Muscle layer of colon (tissue), 2 donors: Measurements from ENCODE around the gene TRPM2.

ENCODE experiments used
- H3K27ac ChIP-seq: one replicate; pipeline ENCODE4 v1.7.0; 2013; ENCODE audit warnings: low read depth, mild to moderate bottlenecking, low read length, moderate library complexity
- H3K27me3 ChIP-seq, 2 donors: one replicate each; pipeline ENCODE4 v1.7.0; 2013; ENCODE audit warnings: low read length in 2 of 2, mild to moderate bottlenecking in 2 of 2; ENCODE audit not compliant: insufficient read depth in 2 of 2, control insufficient read depth in 1 of 2
- H3K36me3 ChIP-seq: one replicate; pipeline ENCODE4 v1.7.0; 2013; ENCODE audit warnings: mild to moderate bottlenecking, low read length; ENCODE audit not compliant: insufficient read depth
- H3K4me1 ChIP-seq: one replicate; pipeline ENCODE4 v1.7.0; 2013; ENCODE audit warnings: mild to moderate bottlenecking, low read length; ENCODE audit not compliant: insufficient read depth
- H3K4me3 ChIP-seq, 2 donors: one replicate each; pipeline ENCODE4 v1.7.0; 2013; ENCODE audit warnings: low read length in 2 of 2, low read depth in 1 of 2, mild to moderate bottlenecking in 1 of 2, moderate library complexity in 1 of 2
- H3K9ac ChIP-seq: one replicate; pipeline ENCODE4 v1.7.0; 2013; ENCODE audit warnings: low read length
- H3K9me3 ChIP-seq: one replicate; pipeline ENCODE4 v1.7.0; 2013; ENCODE audit warnings: mild to moderate bottlenecking, low read length
- donor health status: abdominal sarcoma.
- donor health status: Adenocarcinoma of cecum.

TRPM2 gene

GRCh38 chr21:44442266-44443125 is 89.1 kb downstream of the TRPM2 start:
- Histone ChIP-seq H3K9ac (no peak overlapping the region), H3K4me1 (peaks cover 17% of the 10 kb centered on the region), H3K9me3 (no peaks in the 10 kb centered on the region), H3K27ac (no peak overlapping the region), H3K36me3 (no peaks in the 10 kb centered on the region), H3K27me3 (no peaks in the 10 kb centered on the region), H3K4me3 (no peak overlapping the region)

DNA sequence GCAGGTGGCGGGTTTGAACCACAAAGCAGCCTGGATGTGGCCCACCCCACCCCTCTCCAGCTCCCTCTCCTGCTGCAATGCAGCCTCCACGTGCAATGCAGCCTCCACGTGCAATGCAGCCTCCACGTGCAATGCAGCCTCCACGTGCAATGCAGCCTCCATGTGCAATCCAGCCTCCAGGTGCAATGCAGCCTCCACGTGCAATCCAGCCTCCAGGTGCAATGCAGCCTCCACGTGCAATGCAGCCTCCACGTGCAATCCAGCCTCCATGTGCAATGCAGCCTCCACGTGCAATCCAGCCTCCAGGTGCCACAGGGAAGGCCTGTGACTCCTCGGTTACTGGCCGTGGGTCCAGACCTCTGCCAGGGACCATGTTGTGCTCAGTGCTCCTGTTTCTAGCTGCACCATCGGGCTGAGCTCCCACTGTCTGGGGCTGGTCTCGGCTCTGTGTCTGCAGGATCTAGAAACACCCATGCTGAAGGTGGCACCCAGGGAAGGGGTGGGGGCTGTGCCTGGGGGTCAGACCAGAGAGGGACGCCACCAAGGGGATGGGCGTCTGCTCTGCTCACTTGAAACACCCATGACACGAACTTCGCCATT is 90.0 kb downstream of the TRPM2 start:
- peaks cover 8% of the 10 kb centered on the region for H3K4me1 ChIP-seq
- H3K9ac ChIP-seq: no peak overlapping the region
- H3K36me3 ChIP-seq: no peaks in the 10 kb centered on the region
- no peak overlapping the region for H3K4me3 ChIP-seq
- H3K27ac ChIP-seq: no peak overlapping the region
- no peaks in the 10 kb centered on the region for H3K27me3 ChIP-seq
- H3K9me3 ChIP-seq: no peaks in the 10 kb centered on the region

- peaks cover 12% of the 10 kb centered on the region for H3K4me1 ChIP-seq
- H3K27me3 ChIP-seq: no peaks in the 10 kb centered on the region
- H3K36me3 ChIP-seq: no peaks in the 10 kb centered on the region
- H3K27ac ChIP-seq: no peak overlapping the region
- H3K9me3 ChIP-seq: no peaks in the 10 kb centered on the region
- no peak overlapping the region for H3K9ac ChIP-seq
- no peak overlapping the region for H3K4me3 ChIP-seq
Measured at GRCh38 chr21:44443891-44444285, 90.5 kb downstream of the TRPM2 start.

DNA sequence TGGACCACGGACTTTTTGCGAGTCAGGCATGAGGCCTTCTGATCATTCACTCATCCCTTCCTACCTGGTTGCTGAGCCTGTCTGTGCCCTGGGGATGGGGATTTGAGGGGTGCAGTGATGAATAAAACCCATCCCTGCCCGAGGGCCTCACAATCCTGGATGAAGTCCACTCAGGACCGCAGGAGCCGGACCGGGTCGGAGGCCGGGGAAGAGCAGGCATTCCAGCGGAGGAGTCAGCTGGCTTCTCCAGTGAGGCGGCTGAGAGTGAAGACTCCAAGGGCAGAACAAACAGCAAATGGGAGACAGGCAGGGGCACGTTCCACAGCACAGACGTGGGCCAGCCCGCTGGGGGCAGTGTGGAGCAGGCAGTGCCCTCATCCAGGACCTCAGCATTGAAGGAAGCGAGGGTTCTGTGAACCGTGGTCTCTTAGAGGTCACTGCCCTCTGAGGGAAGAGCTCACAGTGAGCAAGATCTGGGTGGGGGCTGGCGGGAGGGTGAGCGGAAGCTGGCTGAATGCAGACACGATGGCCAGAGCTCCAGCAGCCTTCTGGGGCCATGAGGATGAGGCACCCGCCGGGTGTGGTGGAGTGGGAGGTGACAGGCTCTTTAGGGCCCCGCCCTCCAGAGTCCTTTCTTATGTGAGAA is 91.0 kb downstream of the TRPM2 start:
- H3K4me1 ChIP-seq: peaks cover 12% of the 10 kb centered on the region
- H3K9ac ChIP-seq: no peak overlapping the region

GRCh38 chr21:44445145-44445812 is 91.9 kb downstream of the TRPM2 start:
- H3K36me3 ChIP-seq: no peaks in the 10 kb centered on the region
- no peak overlapping the region for H3K27ac ChIP-seq
- H3K4me1 ChIP-seq: peaks cover 11% of the 10 kb centered on the region
- no peak overlapping the region for H3K4me3 ChIP-seq
- no peaks in the 10 kb centered on the region for H3K27me3 ChIP-seq
- H3K9ac ChIP-seq: no peak overlapping the region
- H3K9me3 ChIP-seq: no peaks in the 10 kb centered on the region

More for the DNA sequence above, 91.0 kb downstream of the TRPM2 start:
- Histone ChIP-seq H3K4me3 (no peak overlapping the region), H3K9me3 (no peaks in the 10 kb centered on the region), H3K36me3 (no peaks in the 10 kb centered on the region), H3K27ac (no peak overlapping the region), H3K27me3 (no peaks in the 10 kb centered on the region)

GRCh38 chr21:44448651-44449131 is 95.3 kb downstream of the TRPM2 start:
- H3K27me3 ChIP-seq: no peaks in the 10 kb centered on the region
- no peak overlapping the region for H3K27ac ChIP-seq
- peaks cover 11% of the 10 kb centered on the region for H3K4me1 ChIP-seq
- no peak overlapping the region for H3K4me3 ChIP-seq
- no peak overlapping the region for H3K9ac ChIP-seq
- H3K9me3 ChIP-seq: no peaks in the 10 kb centered on the region
- no peaks in the 10 kb centered on the region for H3K36me3 ChIP-seq

- no peaks in the 10 kb centered on the region for H3K27me3 ChIP-seq
- no peak overlapping the region for H3K9ac ChIP-seq
Measured at GRCh38 chr21:44449473-44450363, 96.3 kb downstream of the TRPM2 start.

DNA sequence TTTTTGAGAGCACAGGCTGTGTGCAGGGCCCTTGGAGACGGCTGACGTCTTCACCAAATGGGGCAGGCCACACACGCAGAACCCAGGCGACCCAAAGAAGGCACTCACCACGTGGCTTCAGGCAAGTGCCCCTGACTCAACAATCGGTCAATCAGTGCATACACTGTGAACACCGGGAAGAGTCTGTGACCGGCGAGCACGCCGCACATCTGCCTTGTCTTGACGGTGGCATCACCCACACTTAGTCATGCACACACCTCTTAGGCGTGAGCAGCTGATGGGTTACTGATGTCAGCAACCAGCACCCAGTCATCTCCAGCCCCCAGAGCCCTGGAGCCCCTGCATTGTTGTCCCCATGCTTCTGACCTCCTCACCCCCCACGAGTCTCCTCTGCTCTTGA is 97.0 kb downstream of the TRPM2 start:
- H3K27me3 ChIP-seq: no peaks in the 10 kb centered on the region
- no peak overlapping the region for H3K27ac ChIP-seq
- no peak overlapping the region for H3K4me3 ChIP-seq
- H3K9me3 ChIP-seq: no peaks in the 10 kb centered on the region
- H3K36me3 ChIP-seq: no peaks in the 10 kb centered on the region
- peaks cover 11% of the 10 kb centered on the region for H3K4me1 ChIP-seq
- no peak overlapping the region for H3K9ac ChIP-seq

More at GRCh38 chr21:44449473-44450363, 96.3 kb downstream of the TRPM2 start:
- H3K9me3 ChIP-seq: no peaks in the 10 kb centered on the region
- H3K4me1 ChIP-seq: peaks cover 11% of the 10 kb centered on the region
- no peaks in the 10 kb centered on the region for H3K36me3 ChIP-seq
- no peak overlapping the region for H3K4me3 ChIP-seq
- H3K27ac ChIP-seq: no peak overlapping the region

DNA sequence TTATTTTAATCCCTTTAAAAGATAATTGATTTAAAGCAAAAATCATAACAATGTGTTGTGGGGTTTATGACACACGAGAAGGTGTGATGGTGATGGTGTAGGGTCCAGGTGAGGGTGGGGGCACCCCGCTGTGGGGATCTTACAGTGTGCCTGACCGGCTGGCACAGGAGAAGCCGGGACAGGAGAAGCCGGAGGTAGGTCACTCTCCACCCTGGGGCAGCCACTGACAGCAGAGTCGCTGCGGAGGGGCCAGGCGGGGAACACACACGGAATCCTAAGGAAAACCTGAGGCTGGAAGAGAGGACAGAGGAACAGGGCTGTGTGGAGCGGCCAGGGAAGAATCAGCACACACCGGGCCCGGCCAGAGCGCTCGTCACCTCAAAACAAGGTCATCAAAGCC is 97.6 kb downstream of the TRPM2 start:
- Histone ChIP-seq H3K4me3 (no peak overlapping the region), H3K36me3 (no peaks in the 10 kb centered on the region), H3K4me1 (peaks cover 11% of the 10 kb centered on the region), H3K27me3 (no peaks in the 10 kb centered on the region), H3K27ac (no peak overlapping the region), H3K9me3 (no peaks in the 10 kb centered on the region), H3K9ac (no peak overlapping the region)

GRCh38 chr21:44453120-44453519 is 99.7 kb downstream of the TRPM2 start:
- no peak overlapping the region for H3K4me3 ChIP-seq
- no peak overlapping the region for H3K27ac ChIP-seq
- H3K9me3 ChIP-seq: no peaks in the 10 kb centered on the region
- no peaks in the 10 kb centered on the region for H3K36me3 ChIP-seq
- no peak overlapping the region for H3K9ac ChIP-seq
- H3K4me1 ChIP-seq: peaks cover 11% of the 10 kb centered on the region
- H3K27me3 ChIP-seq: no peaks in the 10 kb centered on the region
